Ammon's horn (tissue), 1 donor: ENCODE data around the gene ALDH1A1.

ENCODE experiments used
- DNase-seq: peaks from one replicate; pipeline ENCODE4 v3.0.0-alpha.2; 2016; ENCODE audit warnings: low spot score

The ALDH1A1 gene

DNA sequence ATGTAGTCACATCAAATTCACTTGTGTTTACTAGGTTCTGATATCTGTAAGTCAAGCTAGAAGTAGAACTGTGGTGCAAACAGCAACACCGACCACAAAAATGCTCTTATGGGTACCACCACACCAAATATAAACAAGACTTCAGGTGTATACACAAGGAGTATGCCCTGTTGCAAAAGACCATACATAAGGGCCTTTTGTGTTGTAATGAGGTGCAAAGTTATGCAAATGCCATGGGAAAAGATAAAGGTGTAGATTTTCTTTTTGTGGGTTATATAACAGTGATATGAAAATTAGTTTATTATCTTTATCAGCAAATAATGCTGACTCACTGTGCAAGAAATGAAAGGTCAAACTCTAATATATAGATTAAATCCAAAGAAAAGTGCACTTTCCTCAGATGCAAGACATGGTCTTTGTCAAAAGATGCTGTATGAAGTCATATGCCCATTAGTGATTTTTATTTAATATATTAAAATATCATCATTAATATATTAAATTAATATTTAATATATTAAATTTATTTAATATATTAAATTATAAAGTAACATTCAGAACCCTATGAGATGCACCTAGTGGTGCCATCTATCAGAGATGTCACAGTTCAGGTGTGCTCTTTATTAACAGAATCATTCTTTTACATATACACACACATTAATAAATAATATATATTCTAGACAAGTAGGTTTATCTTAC lies 26.7 kb upstream of the ALDH1A1 start:
- DNase-seq = no peak

DNA sequence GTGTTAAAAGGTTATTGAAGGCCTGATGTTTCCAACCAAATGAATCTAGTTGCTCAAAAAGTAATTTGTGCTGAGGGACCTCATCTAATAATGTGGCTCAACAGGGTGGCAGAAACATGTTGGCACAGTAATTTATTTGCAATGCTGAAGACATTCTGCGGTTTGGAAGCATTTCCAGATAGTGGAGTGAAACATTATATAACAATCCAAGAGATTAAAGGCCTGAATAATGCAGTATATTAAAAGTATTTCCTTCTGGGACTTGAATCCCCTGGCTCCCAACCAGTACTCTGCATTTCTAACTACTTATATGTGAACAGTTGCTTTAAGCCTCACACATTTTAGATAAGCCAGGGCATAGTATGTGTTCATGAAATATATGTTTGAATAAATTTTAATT lies 25.9 kb upstream of the ALDH1A1 start:
- DNase-seq = no peak

DNA sequence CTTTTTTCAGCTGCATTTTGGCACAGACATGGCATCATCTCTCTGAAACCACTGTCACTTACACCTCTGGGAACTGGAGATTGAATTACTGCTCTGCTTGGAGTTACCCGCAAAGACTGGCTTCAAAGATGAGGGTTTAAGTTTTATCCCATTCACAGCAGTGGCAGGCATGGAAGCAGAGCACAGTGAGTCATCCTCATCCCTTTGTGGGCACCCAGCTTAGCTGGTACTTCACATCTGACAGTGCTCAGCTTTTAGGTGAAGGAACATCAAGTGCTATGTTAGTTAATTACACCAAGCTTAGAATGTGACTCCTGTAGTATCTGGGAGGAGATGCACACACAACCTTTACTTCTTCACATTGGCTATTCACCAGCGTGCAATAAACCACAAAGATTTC lies 24.8 kb upstream of the ALDH1A1 start:
- no peak for DNase-seq

DNA sequence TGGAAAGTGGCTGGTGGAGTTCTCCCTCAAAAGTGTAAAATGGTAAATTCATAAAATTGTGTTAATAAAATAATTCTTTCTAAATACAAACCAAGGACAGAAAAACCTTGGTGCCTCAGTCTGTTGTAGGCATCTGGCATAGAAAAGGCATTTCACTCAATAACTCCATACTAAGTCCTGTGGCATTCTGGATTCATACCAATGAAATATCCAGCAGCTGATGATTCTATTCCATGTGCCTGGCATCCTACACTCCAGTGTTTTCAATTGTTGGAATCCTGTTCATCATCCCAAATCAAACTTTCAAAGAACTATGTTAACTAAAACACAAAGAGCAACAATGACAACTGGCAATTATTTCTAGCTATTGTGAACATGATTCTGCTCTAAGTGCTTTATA lies 21.6 kb upstream of the ALDH1A1 start:
- no peak for DNase-seq

DNA sequence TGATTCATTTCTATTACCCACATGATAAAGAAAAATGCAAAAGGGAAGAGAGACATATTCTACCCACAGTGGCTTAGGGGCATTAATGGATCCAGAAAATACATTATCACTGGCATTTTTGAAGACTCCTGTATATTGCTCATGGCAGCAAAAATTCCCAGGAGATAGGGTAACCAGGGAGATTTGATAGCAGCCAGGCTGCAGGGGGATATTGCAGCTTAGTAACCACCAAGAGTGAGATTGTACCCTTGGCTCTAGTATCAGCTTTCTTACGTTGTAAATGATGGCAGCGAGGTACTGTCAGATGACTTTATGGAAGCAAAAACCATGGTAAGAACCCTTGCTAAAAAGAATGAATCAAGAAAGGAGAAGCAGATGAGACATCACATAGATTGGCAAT lies 19.8 kb upstream of the ALDH1A1 start:
- no peak for DNase-seq

DNA sequence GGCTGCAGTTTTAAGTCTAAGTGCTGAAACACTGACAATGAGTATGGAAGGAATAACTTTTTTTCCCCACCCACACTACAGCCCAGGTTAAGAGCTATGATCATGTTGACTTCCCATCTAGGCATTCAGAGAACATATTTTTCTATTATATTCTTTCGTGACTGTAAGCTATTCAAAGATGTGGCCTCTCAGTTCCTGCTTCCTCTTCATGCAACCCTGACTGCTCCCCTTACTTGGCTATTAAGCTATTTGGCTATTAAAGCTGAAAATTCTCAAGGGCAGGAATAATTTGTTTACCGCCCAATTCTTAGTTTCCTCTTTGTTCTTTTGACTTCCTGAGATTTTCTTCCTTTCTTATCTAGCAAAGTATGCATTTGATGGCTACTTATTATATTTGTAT lies 18.6 kb upstream of the ALDH1A1 start:
- DNase-seq = no peak

DNA sequence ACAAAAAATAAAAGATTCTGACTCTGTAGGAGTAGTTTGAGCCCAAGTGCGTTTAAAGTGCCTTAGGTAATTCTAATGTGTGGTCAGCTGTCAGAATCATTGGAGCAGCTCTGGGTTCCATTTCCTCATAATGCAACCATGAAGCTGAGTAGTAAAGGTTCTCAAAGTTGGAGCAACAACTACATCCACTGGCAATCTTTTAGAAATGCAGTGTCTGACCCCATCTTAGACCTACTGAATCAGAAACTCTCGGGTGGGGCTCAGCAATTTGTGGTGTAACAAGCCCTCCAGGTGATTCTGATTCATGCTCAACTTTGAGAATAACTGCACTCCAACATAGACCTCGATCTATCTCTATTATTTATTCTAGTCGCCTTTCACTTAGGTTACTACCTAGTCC lies 7.6 kb upstream of the ALDH1A1 start:
- no peak for DNase-seq

DNA sequence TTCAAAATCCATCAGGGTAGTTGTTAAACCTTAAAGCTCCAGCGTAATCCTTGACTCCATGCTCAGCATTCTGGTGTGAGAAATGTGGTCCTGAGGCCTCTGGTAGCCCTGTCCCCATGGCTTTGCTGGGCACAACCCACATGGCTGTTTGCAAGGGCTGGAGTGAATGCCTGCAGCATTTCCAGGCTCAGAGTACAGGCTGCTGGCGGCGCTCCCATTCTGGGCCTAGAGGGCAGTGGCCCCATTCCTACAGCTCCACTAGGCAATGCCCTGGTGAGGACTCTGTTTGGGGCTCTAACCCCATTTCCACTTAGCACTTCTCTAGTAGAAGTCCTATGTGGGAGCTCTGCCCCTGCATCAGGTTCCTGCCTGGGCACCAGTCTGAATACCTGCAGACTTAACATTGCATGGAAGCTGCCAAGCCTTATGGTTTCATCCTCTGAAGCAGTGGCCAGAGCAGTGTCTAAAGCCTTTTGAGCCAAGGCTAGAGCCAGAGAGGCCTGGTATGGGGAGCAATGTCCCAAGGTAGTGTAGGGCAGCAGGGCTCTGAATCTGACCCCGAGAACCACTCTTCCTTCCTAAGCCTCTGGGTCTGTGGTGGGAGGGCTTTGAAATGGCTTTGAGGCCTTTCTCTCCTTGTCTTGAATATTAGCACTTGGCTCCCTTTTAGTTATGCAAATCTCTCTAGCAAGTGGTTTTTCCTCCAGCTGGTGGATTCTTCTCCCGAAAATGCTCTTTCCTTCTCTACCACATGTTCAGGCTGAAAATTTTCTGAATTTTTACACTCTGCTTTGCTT lies 5.8 kb upstream of the ALDH1A1 start:
- DNase-seq = no peak

DNA sequence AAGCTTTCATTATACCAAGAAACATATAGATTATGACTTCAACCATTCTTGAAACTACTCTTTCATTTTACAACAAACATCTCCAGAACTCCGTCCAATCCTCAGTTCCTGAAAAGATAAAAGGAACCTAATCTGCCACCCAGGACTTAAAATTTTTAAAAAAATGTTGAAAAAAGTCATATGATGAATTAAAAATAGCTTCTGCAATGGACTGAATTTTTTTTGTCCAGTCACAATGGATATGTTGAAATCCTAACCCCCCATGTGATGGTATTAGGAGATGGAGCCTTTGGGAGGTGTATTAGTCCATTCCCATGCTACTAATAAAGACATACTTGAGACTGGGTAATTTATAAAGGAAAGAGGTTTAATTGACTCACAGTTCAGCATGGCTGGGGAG lies 2.7 kb upstream of the ALDH1A1 start:
- DNase-seq = no peak

DNA sequence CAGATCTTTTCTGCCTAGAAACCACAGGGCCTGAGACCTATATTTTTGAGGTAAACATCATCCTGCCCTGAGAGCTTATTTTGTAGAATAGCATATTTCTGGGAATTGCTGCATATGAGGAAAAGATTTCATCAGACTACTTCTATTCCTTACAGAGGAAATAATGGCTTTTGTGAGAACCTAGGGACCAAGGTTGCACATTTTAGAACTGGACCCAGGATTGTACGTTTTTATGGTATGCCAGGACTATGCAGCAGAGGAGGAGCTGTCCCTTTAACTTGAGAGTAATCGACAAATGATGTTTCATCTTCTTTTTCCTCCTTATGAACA lies 2.2 kb upstream of the ALDH1A1 start:
- no peak for DNase-seq

DNA sequence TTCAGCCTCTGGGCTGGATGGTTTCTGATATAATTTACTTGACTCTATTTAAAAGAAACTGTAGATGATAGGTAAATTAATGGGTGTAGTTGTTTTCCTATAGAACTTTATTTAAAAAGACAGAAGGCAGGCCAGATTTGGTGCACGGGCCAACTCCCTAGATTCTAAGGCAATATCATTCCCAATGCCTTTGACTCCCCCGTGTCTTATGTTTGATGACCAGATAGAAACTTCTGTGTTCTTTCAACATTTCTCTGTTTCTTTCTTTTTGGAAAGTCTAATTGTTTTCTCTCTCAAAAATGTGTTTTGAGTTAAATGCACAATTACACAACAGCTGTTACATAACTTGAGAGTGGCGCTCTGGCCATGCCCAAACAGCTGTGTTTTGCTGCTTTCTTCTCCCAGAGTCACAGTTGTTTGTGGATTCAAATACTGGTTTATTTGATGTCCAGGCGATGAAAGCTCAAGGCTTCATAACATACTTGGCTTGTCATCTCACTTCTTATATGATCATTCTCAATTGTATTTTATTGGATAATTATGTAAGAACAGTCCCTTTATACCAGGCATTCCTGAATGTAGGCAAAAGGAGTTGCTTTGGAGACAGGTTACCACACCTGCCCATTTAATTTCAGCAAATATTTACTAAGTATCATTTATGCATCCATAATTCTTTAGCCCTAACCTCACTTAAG lies 1.7 kb upstream of the ALDH1A1 start:
- no peak for DNase-seq

DNA sequence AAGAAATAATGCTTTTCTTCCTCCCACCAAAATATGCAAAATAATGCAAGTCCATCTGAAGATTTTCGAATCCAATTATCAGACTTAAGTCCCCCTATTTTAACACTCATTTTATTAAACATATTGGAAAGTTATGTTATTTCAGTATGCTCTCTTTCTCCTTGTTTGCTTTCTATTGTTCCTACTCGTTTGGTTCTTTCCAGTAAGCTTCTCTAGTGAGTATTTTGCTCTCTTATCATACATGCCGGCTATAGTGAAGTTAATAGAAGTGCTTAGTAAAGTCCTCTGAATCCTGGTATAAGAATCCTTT lies 517 bp downstream of the ALDH1A1 start:
- no peak for DNase-seq

DNA sequence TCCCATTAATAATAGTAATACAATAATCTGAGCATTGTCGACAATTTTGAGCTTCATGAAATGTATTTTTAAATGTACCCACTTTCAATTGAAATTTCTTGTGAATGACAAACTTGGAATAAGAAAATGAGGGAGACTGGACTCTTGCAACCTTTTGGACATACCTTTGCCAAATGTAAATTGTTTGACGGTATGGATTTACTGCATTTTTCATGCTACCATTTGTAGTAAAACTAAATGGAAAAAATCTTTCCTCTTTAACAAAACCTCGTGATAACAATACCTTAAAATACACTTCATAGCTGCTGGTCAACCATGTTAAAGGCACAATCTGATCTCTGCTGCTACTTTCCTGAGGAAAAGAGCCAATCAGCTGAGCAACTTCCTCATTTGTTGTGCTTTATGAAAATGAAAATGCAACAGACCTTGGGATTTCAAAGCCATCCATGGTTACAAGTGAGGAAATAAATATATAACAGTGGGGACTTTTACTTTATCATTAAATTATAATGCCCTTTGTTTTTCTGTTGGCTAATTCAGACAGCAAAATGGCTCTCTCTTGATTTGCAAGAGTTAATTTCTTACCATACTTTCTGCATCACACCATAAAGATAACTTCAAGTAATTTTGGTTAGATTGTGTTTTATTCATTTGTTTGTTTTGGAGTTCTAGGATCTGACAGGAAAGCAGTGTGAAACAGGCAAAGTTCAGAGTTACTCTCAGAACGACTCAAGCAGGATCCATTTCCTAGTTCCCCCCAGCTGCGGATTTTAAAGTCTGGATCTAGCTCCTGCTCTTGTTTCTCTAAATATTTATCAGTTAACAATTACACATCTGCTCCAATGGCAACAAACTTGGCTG lies 1.1 kb downstream of the ALDH1A1 start:
- no peak for DNase-seq

DNA sequence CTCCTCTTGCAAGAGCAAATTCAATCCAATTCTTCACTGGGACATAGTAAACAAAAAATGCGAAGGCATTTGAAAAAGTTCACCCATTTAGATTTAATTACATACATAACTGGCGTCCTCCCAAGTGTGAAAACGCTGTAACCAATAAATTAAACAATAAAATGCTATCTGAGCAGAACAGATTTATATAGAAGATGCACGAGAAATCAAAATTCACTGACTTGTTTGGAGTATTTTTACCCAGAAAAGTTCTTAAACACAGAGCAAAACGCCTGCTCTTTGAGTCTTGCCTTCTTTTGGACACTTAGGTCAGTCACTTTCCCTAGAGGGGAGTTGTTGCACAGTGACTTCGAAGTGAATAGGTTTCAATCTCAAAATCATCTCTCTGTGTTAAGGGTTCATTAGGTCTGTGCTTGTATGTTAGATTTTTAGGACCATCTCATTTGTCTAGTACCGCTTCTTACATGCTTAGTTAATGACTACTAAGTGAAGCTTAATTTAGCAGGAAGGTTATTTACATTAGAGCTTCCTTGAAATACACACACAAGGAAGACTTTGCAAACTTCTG lies 1.9 kb downstream of the ALDH1A1 start:
- no peak for DNase-seq

DNA sequence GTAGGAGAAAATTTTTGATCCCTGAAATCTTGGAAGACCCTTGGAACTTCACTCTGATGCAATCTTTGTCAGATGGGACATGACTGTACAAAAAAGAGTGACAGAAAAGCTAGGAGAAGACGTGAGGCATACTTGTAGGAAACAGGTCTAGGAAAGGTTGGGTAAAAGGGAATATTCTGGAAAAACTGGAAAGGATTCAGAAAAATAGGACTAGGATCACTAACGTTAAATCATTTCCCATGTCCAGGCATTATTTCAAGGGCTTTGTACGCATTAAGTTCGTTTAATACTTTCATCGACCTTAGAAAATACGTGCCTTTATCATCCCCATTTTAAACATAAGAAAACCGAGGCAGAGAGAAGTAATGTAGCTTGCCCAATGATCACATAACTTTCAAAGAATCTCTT lies 2.9 kb downstream of the ALDH1A1 start:
- no peak for DNase-seq

DNA sequence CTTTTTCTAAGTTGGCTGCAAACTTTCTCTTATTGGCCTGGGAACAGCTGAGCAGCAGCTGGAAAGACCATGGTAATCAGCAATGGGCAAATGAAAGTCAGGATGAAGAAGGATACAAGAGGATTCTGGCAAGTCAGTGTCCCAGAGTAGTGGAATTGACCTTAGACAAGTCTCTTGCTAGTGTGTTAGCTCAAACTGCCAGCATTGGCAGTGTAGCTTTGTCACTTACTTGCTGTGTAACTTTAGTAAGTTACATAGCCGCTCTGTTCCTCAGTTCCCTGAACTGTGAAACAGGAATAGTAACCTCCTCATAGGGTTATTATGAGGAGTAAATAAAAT lies 3.6 kb downstream of the ALDH1A1 start:
- no peak for DNase-seq

DNA sequence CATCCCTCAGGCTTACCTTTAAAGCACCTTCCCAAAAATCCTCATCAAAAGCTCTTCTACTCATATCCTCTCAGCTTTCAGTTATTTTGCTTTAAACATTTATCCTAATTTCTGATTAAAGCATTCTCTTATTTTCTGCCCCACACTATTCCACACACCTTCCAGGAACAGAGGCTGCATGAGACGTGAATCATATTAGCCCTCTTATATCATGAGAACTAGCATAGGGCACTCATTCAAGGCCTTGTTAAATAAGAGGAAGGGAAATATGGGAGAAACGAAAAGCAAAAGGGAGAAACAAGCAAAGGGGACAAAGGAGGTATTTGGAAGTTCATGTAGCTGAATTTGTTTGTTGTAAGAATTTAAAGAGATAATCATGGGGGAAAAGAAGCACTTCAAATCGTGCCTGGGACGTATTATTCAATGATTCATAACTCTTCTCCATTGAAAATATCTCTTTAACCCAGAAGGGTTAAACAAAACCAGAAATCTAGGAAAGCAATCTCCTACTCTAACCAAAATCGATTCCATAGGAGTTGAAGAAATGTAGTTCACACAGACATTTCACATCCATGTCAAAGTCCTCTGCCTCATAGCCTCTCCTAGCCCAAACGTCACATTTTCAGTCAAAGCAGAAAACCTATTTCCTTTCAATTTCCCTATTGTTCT lies 4.1 kb downstream of the ALDH1A1 start:
- no peak for DNase-seq

DNA sequence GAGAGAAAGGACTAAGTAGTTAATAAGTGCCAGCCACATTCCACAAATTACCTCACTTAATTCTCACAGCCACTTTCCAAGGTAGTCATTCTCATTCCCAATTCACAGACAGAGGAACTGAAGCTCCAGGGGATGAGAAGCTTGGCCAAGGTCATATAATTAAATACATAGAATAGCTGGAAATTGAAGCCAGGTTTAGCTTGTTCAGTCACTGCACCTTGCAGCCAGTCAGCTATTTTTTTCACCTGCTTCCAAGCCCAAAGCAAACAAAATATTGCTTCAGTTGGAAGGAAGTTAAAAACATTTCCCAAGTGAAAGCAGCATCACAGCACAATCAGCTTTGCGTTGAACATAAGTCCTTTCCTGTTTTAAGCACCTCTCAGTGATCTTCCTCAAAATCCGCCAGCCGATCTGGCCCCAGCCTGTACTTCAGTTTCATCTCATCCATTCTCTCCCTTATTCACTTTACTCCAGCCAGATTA lies 4.8 kb downstream of the ALDH1A1 start:
- no peak for DNase-seq

DNA sequence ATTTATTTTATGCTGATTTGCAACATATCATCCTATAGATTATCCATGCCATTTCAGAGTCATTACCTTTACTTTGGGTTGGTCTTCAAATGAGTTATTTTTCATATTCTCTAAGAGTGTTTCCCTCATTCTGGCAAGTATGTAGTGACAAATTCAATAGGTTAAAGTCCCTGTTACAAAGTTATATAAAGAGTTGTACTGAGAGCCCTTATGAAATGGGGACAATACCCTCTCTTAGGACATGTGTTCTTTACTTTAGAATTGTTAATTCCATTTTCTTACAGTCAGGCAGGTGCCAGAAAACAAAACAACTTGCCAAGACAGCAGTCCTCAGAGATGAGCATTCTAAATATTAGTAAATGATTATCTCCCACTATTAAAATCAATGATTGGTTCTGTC lies 6.0 kb downstream of the ALDH1A1 start:
- DNase-seq = no peak

DNA sequence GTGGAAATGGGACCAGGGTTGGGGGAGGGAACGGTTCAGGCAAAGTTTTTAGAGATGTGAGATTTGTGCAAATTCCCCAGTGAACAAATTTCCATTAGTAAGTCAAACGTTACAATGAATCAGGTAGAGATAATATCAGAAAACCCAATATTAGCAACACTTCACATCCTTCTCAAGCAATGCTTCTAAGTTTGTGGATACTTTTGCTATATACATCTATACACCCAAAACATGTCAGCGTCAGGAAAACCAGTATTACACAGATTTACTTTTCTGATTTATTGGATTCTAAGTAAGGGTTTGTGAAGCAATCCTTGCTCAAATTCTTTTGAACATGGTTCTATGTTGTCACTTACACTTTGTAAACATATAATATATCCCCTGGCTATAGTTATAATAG lies 6.5 kb downstream of the ALDH1A1 start:
- DNase-seq = no peak

DNA sequence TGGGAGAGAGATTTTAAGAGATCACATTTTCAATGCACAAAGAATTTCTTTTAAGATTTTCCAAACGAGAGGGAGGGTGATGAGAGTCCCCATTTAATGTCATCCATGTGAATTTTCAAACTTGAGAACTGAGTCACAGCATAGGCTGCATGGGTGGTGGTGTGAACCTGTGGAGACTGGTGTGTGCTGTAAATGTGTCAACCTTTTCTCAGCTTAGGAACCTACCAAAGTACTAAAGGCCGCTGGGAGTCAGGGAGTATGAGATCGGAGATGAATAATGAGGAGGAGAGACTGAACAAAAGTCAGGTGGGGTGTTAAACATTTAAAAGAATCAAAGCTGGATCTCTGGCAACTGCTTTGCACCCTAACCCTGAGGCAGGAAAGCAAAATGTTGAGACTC lies 7.5 kb downstream of the ALDH1A1 start:
- DNase-seq = no peak
